Transverse colon (tissue), 4 donors: Measurements from ENCODE around the gene BRAT1. TPM values are rescaled to one million over a fixed set of nuclear protein-coding genes. Genes with fewer than 3 reads are reported as not detected.

Experiments used
- DNase-seq: peaks from one replicate; pipeline ENCODE4 v3.0.0-alpha.2; 2019
- H3K27ac ChIP-seq, 4 donors: fragments of 200-600 bp; sonication (generic); 2 replicates each; pipeline ENCODE4 v1.5.1; 2016 to 2018; ENCODE audit warnings: inconsistent platforms in 4 of 4
- H3K27me3 ChIP-seq: fragments of 200-600 bp; sonication (generic); 2 replicates; pipeline ENCODE4 v1.5.1; 2017; ENCODE audit warnings: inconsistent platforms
- H3K36me3 ChIP-seq, 4 donors: fragments of 200-600 bp; sonication (generic); 2 replicates each; pipeline ENCODE4 v1.5.1; 2017 to 2019; ENCODE audit warnings: inconsistent platforms in 4 of 4
- H3K4me1 ChIP-seq, 4 donors: fragments of 200-600 bp; sonication (generic); 2 replicates each; pipeline ENCODE4 v1.5.1; 2017 to 2020; ENCODE audit warnings: inconsistent platforms in 4 of 4
- H3K4me3 ChIP-seq, 4 donors: fragments of 200-600 bp; sonication (generic); 1 replicate in 1 of 4; 2 replicates in 3 of 4; pipeline versions ENCODE4 v1.5.1 to v1.6.1; 2017 to 2019; ENCODE audit warnings: inconsistent platforms in 4 of 4
- H3K9me3 ChIP-seq, 2 donors: fragments of 200-600 bp; sonication (generic); 2 replicates each; pipeline ENCODE4 v1.5.1; 2017 to 2019; ENCODE audit warnings: inconsistent platforms in 2 of 2
- CTCF ChIP-seq, 5 experiments: fragments of 200-600 bp in 3 of 5; fragments of 450-650 bp in 2 of 5; sonication (generic) in 3 of 5; IDR thresholded peaks; 1 replicate in 2 of 5; 2 replicates in 3 of 5; pipeline ENCODE4 v1.5.1; 2016 to 2017; ENCODE audit warnings: antibody characterized with exemption in 5 of 5, inconsistent platforms in 3 of 5, mild to moderate bottlenecking in 2 of 5, moderate library complexity in 1 of 5
- EP300 ChIP-seq: sonication (generic); formaldehyde crosslinking; IDR thresholded peaks from one replicate; pipeline ENCODE4 v1.6.1; 2017; ENCODE audit warnings: antibody characterized with exemption, low read depth
- POLR2A ChIP-seq: fragments of 450-650 bp; IDR thresholded peaks from one replicate; pipeline ENCODE4 v1.6.1; 2016; ENCODE audit warnings: antibody characterized with exemption, mild to moderate bottlenecking, moderate library complexity
- POLR2AphosphoS5 ChIP-seq, 3 donors: sonication (generic); formaldehyde crosslinking; IDR thresholded peaks; one replicate each; pipeline ENCODE4 v1.6.1; 2016; ENCODE audit warnings: antibody characterized with exemption in 3 of 3
- WGBS, 2 donors: methylation state at CpG; one replicate each; pipeline ENCODE4 v1.1.5; 2018; ENCODE audit warnings: low coverage in 1 of 2; 5-methylcytosine and 5-hydroxymethylcytosine counted together
- in situ Hi-C, 4 donors: fragments of 200-750 bp; cut with MboI; loops; one replicate each; pipeline versions ENCODE4 v1.15.0 to v1.15.1; 2017; ENCODE audit warnings: low sequenced_read_pairs in 3 of 4, low pct_ligation_motif_present in 1 of 4, low pct_unique_long_range_greater_than_20kb in 1 of 4
- intact Hi-C: fragments of 100-400 bp; cut with DNase I; formaldehyde crosslinking; loops from one replicate; pipeline ENCODE4 v1.15.1; 2023; ENCODE audit warnings: low total_unique reads
- total RNA-seq, 4 donors: library from RNA; depleted of rRNA; stranded (reverse); fragments of >200 nt; gene quantifications; one replicate each; pipeline ENCODE4 v1.1.0, GENCODE V29; 2016

Gene BRAT1
- total RNA-seq, 4 donors from 2014 or later: 31.7 to 120 (median 40.4) TPM

- no peaks in the 10 kb centered on the region for H3K4me1 ChIP-seq
- H3K36me3 ChIP-seq: peaks cover 0 to 15% (median 3%) of the 10 kb centered on the region in 4 donors
- H3K27ac ChIP-seq: no peak overlapping the region
- H3K4me3 ChIP-seq: no peak overlapping the region
- TF ChIP-seq POLR2AphosphoS5 (IDR thresholded peaks at IDR 0.05) (no peak), POLR2A (no peak)
- H3K27me3 ChIP-seq: no peaks in the 10 kb centered on the region
- no peaks in the 10 kb centered on the region for H3K9me3 ChIP-seq
- in situ Hi-C loops: no loop called here
- 92 to 97% methylated on average over 11 to 56 of the region's 56 CpGs for WGBS, 2 donors
- DNase-seq: no peak
- intact Hi-C loops: no loop called here
Observed at GRCh38 chr7:2576742-2577491, 21.6 kb upstream of the BRAT1 start.

GRCh38 chr7:2575733-2576340 lies 20.5 kb upstream of the BRAT1 start:
- no peak for DNase-seq
- 94 to 95% methylated on average over 3 to 21 of the region's 21 CpGs for WGBS, 2 donors
- Histone ChIP-seq H3K4me3 (no peak overlapping the region), H3K27me3 (no peaks in the 10 kb centered on the region), H3K27ac (no peak overlapping the region), H3K9me3 (no peaks in the 10 kb centered on the region), H3K36me3 (peaks cover 0 to 15% (median 3%) of the 10 kb centered on the region in 4 donors), H3K4me1 (no peaks in the 10 kb centered on the region)
- in situ Hi-C loops: no loop called here
- TF ChIP-seq CTCF (IDR thresholded peaks at IDR 0.05): no peak
- TF ChIP-seq POLR2AphosphoS5 (IDR thresholded peaks at IDR 0.05): no peak
- TF ChIP-seq POLR2A: no peak
- TF ChIP-seq EP300: no peak
- intact Hi-C loops: no loop called here

- DNase-seq: no peak
- Histone ChIP-seq H3K27ac (no peak overlapping the region), H3K4me1 (no peaks in the 10 kb centered on the region), H3K36me3 (peaks cover 0 to 15% (median 3%) of the 10 kb centered on the region in 4 donors), H3K9me3 (no peaks in the 10 kb centered on the region), H3K27me3 (no peaks in the 10 kb centered on the region), H3K4me3 (no peak overlapping the region)
- WGBS, 2 donors: 84% methylated on average over 21 of the region's 21 CpGs; no CpG with 5 or more reads in 1 of the 2 donors
- intact Hi-C loops: no loop called here
- in situ Hi-C loops: no loop called here
- TF ChIP-seq EP300 (no peak), CTCF (IDR thresholded peaks at IDR 0.05) (no peak), POLR2A (no peak), POLR2AphosphoS5 (IDR thresholded peaks at IDR 0.05) (no peak)
Observed at GRCh38 chr7:2575046-2575732, 19.9 kb upstream of the BRAT1 start.

DNA sequence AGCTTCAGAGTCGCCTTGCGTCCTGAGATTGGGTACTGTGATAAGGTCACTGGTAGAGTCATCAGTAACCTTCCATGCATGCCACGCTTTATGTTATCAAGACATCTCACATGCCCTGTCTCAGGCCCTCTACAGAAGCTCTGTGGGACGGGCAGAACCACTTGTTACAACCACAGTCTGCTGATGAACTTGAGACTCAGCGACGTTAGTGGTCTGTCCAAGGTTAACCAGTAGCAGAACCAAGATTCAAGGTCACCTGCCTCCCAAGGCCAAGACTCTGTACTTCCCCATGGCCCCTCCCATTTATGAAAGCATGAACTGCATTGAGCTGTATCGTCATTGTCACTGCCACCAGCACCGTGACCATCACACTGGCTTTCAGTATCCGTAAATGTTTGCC lies 18.4 kb upstream of the BRAT1 start:
- WGBS, 2 donors: 91% methylated on average over 9 of the region's 9 CpGs; no CpG with 5 or more reads in 1 of the 2 donors
- TF ChIP-seq EP300: no peak
- TF ChIP-seq POLR2A: no peak
- no peak for TF ChIP-seq POLR2AphosphoS5 (IDR thresholded peaks at IDR 0.05)
- TF ChIP-seq CTCF (IDR thresholded peaks at IDR 0.05): no peak
- Histone ChIP-seq H3K4me1 (no peaks in the 10 kb centered on the region), H3K9me3 (no peaks in the 10 kb centered on the region), H3K27ac (no peak overlapping the region), H3K4me3 (no peak overlapping the region), H3K27me3 (no peaks in the 10 kb centered on the region), H3K36me3 (peaks cover 0 to 15% (median 3%) of the 10 kb centered on the region in 4 donors)
- intact Hi-C loops (no loop called here), in situ Hi-C loops (no loop called here)
- DNase-seq: no peak
